Measurements from ENCODE around the gene SYT9.

- no peak for TF ChIP-seq TAF1 (IDR thresholded peaks at IDR 0.05; ENCODE audit: borderline replicate concordance, insufficient read depth, low read length)
- TF ChIP-seq, protein P1, sequence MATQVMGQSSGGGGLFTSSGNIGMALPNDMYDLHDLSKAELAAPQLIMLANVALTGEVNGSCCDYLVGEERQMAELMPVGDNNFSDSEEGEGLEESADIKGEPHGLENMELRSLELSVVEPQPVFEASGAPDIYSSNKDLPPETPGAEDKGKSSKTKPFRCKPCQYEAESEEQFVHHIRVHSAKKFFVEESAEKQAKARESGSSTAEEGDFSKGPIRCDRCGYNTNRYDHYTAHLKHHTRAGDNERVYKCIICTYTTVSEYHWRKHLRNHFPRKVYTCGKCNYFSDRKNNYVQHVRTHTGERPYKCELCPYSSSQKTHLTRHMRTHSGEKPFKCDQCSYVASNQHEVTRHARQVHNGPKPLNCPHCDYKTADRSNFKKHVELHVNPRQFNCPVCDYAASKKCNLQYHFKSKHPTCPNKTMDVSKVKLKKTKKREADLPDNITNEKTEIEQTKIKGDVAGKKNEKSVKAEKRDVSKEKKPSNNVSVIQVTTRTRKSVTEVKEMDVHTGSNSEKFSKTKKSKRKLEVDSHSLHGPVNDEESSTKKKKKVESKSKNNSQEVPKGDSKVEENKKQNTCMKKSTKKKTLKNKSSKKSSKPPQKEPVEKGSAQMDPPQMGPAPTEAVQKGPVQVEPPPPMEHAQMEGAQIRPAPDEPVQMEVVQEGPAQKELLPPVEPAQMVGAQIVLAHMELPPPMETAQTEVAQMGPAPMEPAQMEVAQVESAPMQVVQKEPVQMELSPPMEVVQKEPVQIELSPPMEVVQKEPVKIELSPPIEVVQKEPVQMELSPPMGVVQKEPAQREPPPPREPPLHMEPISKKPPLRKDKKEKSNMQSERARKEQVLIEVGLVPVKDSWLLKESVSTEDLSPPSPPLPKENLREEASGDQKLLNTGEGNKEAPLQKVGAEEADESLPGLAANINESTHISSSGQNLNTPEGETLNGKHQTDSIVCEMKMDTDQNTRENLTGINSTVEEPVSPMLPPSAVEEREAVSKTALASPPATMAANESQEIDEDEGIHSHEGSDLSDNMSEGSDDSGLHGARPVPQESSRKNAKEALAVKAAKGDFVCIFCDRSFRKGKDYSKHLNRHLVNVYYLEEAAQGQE (IDR thresholded peaks at IDR 0.05; ENCODE audit: insufficient read depth in 1 of 2, low read depth in 2 of 2, low read length in 2 of 2) = no peak
- TF ChIP-seq POLR2AphosphoS5 (IDR thresholded peaks at IDR 0.05; ENCODE audit: low read depth, low read length) = no peak
These were observed 176.5 kb downstream of the SYT9 start for GRCh38 chr11:7428196-7428595.

Data from PFSK-1 (cell line).